ENCODE results near the gene CCR1. TPM values are rescaled to one million over a fixed set of nuclear protein-coding genes. Genes with fewer than 3 reads are reported as not detected.

The CCR1 gene
- total and polyA plus RNA-seq, 4 donors = 1.4 to 10.7 (median 5.2) TPM

- no peak for TF ChIP-seq FOXA1 (IDR thresholded peaks at IDR 0.05)
- no peaks in the 10 kb centered on the region for H3K4me1 ChIP-seq (ENCODE audit: control insufficient read depth in 4 of 4, insufficient read depth in 4 of 4, low read length in 3 of 4)
- WGBS = 81% methylated on average over 4 of the region's 4 CpGs
- peaks cover 0 to 1% (median 0%) of the 10 kb centered on the region in 4 donors for H3K36me3 ChIP-seq (ENCODE audit: control insufficient read depth in 4 of 4, insufficient read depth in 3 of 4, low read depth in 1 of 4, low read length in 3 of 4)
- no peak for DNase-seq (ENCODE audit: low spot score)
- H3K9me3 ChIP-seq (ENCODE audit: control insufficient read depth in 4 of 4, low read length in 3 of 4) = no peaks in the 10 kb centered on the region
- no peak overlapping the region for H3K27ac ChIP-seq (ENCODE audit: low read depth in 1 of 2, low read length in 2 of 2)
- no peak overlapping the region for H3K4me3 ChIP-seq (ENCODE audit: low read depth in 1 of 3, low read length in 3 of 3)
- no peak overlapping the region for H3K9ac ChIP-seq (ENCODE audit: low read depth in 1 of 2, low read length in 2 of 2)
- H3K27me3 ChIP-seq (ENCODE audit: control insufficient read depth in 4 of 4, insufficient read depth in 4 of 4, low read length in 3 of 4) = no peaks in the 10 kb centered on the region
Measured at GRCh38 chr3:46202535-46202934, 5.6 kb downstream of the CCR1 start.

- DNase-seq (ENCODE audit: low spot score) = no peak
- Histone ChIP-seq H3K27ac (ENCODE audit: low read depth in 1 of 2, low read length in 2 of 2) (no peak overlapping the region), H3K4me3 (ENCODE audit: low read depth in 1 of 3, low read length in 3 of 3) (no peak overlapping the region), H3K4me1 (ENCODE audit: control insufficient read depth in 4 of 4, insufficient read depth in 4 of 4, low read length in 3 of 4) (no peaks in the 10 kb centered on the region), H3K36me3 (ENCODE audit: control insufficient read depth in 4 of 4, insufficient read depth in 3 of 4, low read depth in 1 of 4, low read length in 3 of 4) (peaks cover 0 to 1% (median 0%) of the 10 kb centered on the region in 4 donors), H3K27me3 (ENCODE audit: control insufficient read depth in 4 of 4, insufficient read depth in 4 of 4, low read length in 3 of 4) (no peaks in the 10 kb centered on the region), H3K9me3 (ENCODE audit: control insufficient read depth in 4 of 4, low read length in 3 of 4) (no peaks in the 10 kb centered on the region), H3K9ac (ENCODE audit: low read depth in 1 of 2, low read length in 2 of 2) (no peak overlapping the region)
- WGBS = 50% methylated on average over 1 of the region's 1 CpG
- TF ChIP-seq FOXA2 (IDR thresholded peaks at IDR 0.05) (no peak), FOXA1 (IDR thresholded peaks at IDR 0.05) (no peak), JUND (IDR thresholded peaks at IDR 0.05) (no peak), NR2F2 (IDR thresholded peaks at IDR 0.05) (no peak), RXRA (IDR thresholded peaks at IDR 0.05) (no peak), REST (IDR thresholded peaks at IDR 0.05) (no peak), YY1 (IDR thresholded peaks at IDR 0.05) (no peak), ZBTB33 (IDR thresholded peaks at IDR 0.05) (no peak), HNF4A (conservative IDR thresholded peaks at IDR 0.05) (no peak), SP1 (IDR thresholded peaks at IDR 0.05) (no peak), TAF1 (conservative IDR thresholded peaks at IDR 0.05) (no peak), HNF4G (IDR thresholded peaks at IDR 0.05) (no peak), GABPA (IDR thresholded peaks at IDR 0.05 in 1 of 2, conservative IDR thresholded peaks at IDR 0.05 in 1 of 2) (no peak), RAD21 (IDR thresholded peaks at IDR 0.05) (no peak), EGR1 (IDR thresholded peaks at IDR 0.05; ENCODE audit: low read depth in 2 of 2) (no peak)
- TF ChIP-seq, protein P1, sequence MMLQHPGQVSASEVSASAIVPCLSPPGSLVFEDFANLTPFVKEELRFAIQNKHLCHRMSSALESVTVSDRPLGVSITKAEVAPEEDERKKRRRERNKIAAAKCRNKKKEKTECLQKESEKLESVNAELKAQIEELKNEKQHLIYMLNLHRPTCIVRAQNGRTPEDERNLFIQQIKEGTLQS (IDR thresholded peaks at IDR 0.05) = no peak
- TF ChIP-seq, protein P2, sequence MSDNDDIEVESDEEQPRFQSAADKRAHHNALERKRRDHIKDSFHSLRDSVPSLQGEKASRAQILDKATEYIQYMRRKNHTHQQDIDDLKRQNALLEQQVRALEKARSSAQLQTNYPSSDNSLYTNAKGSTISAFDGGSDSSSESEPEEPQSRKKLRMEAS (IDR thresholded peaks at IDR 0.05) = no peak
- TF ChIP-seq, protein P3, sequence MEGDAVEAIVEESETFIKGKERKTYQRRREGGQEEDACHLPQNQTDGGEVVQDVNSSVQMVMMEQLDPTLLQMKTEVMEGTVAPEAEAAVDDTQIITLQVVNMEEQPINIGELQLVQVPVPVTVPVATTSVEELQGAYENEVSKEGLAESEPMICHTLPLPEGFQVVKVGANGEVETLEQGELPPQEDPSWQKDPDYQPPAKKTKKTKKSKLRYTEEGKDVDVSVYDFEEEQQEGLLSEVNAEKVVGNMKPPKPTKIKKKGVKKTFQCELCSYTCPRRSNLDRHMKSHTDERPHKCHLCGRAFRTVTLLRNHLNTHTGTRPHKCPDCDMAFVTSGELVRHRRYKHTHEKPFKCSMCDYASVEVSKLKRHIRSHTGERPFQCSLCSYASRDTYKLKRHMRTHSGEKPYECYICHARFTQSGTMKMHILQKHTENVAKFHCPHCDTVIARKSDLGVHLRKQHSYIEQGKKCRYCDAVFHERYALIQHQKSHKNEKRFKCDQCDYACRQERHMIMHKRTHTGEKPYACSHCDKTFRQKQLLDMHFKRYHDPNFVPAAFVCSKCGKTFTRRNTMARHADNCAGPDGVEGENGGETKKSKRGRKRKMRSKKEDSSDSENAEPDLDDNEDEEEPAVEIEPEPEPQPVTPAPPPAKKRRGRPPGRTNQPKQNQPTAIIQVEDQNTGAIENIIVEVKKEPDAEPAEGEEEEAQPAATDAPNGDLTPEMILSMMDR (IDR thresholded peaks at IDR 0.05; ENCODE audit: low read depth, low read length, missing input control) = no peak
Measured at GRCh38 chr3:46200790-46201189, 7.3 kb downstream of the CCR1 start.
